Retinal pigment epithelial cell (primary cell): ENCODE measurements around the gene TSPAN3.

Experiments
- DNase-seq: peaks from one replicate; pipeline ENCODE4 v3.0.0-alpha.2; 2010; ENCODE audit warnings: low read depth
- H3K4me3 ChIP-seq: 2 replicates; pipeline ENCODE4 v1.5.1; 2011; ENCODE audit warnings: mild to moderate bottlenecking, low read length, control low read depth, moderate library complexity
- CTCF ChIP-seq: conservative IDR thresholded peaks from 2 replicates; pipeline ENCODE4 v1.5.1; 2011; ENCODE audit warnings: low read depth, low read length, control low read depth, inconsistent platforms

The TSPAN3 gene

GRCh38 chr15:77034695-77035489 is 36.0 kb downstream of the TSPAN3 start:
- no peak overlapping the region for H3K4me3 ChIP-seq
- DNase-seq = no peak
- peak; percentile 84 for TF ChIP-seq CTCF

GRCh38 chr15:77033729-77034671 is 36.9 kb downstream of the TSPAN3 start:
- no peak overlapping the region for H3K4me3 ChIP-seq
- TF ChIP-seq CTCF = no peak
- no peak for DNase-seq

GRCh38 chr15:77033417-77033728 is 37.5 kb downstream of the TSPAN3 start:
- DNase-seq = no peak
- TF ChIP-seq CTCF = no peak
- no peak overlapping the region for H3K4me3 ChIP-seq

- no peak for TF ChIP-seq CTCF
- no peak for DNase-seq
- H3K4me3 ChIP-seq = no peak overlapping the region
Observed at GRCh38 chr15:77032647-77033416, 38.1 kb downstream of the TSPAN3 start.

GRCh38 chr15:77032052-77032646 is 38.8 kb downstream of the TSPAN3 start:
- TF ChIP-seq CTCF = no peak
- DNase-seq = no peak
- no peak overlapping the region for H3K4me3 ChIP-seq

- no peak for TF ChIP-seq CTCF
- DNase-seq = no peak
- H3K4me3 ChIP-seq = no peak overlapping the region
Observed at GRCh38 chr15:77031376-77032050, 39.4 kb downstream of the TSPAN3 start.
